ENCODE data around the gene INPP5J. TPM values are rescaled to one million over a fixed set of nuclear protein-coding genes. Genes with fewer than 3 reads are reported as not detected.

Gene INPP5J
- total RNA-seq, 1 experiment from 2014 or later, result 4.6 TPM

- peaks cover 6% of the 10 kb centered on the region for H3K36me3 ChIP-seq (ENCODE audit: insufficient read depth, low read length, poor library complexity, severe bottlenecking)
- intact Hi-C loops (cut with micrococcal nuclease; ENCODE audit: unreplicated experiment), result no loop called here
- ChIA-PET CTCF (no interaction called here), POLR2A (ENCODE audit: low non-redundant PET) (no interaction called here)
- no peak overlapping the region for H3K4me3 ChIP-seq (ENCODE audit: low read depth, low read length, poor library complexity, severe bottlenecking)
- no peak for DNase-seq (ENCODE audit: low spot score)
- H3K9me3 ChIP-seq (ENCODE audit: low read depth, low read length, poor library complexity, severe bottlenecking), result no peaks in the 10 kb centered on the region
- H3K4me1 ChIP-seq (ENCODE audit: insufficient read depth, low read length, poor library complexity, severe bottlenecking), result no peaks in the 10 kb centered on the region
- no peak overlapping the region for H3K27ac ChIP-seq (ENCODE audit: low read depth, low read length, poor library complexity, severe bottlenecking)
- TF ChIP-seq EZH2 (IDR thresholded peaks at IDR 0.05; ENCODE audit: borderline replicate concordance, low read depth, low read length, poor library complexity, severe bottlenecking), result no peak
- TF ChIP-seq, protein P1, sequence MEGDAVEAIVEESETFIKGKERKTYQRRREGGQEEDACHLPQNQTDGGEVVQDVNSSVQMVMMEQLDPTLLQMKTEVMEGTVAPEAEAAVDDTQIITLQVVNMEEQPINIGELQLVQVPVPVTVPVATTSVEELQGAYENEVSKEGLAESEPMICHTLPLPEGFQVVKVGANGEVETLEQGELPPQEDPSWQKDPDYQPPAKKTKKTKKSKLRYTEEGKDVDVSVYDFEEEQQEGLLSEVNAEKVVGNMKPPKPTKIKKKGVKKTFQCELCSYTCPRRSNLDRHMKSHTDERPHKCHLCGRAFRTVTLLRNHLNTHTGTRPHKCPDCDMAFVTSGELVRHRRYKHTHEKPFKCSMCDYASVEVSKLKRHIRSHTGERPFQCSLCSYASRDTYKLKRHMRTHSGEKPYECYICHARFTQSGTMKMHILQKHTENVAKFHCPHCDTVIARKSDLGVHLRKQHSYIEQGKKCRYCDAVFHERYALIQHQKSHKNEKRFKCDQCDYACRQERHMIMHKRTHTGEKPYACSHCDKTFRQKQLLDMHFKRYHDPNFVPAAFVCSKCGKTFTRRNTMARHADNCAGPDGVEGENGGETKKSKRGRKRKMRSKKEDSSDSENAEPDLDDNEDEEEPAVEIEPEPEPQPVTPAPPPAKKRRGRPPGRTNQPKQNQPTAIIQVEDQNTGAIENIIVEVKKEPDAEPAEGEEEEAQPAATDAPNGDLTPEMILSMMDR (conservative IDR thresholded peaks at IDR 0.05; ENCODE audit: low read depth, low read length), result no peak
- H3K27me3 ChIP-seq (replicated peaks; ENCODE audit: insufficient read depth, low read depth, low read length, poor library complexity), result no peaks in the 10 kb centered on the region
- no TSS peak for BruUV-seq (replicated peaks)
Measured at GRCh38 chr22:31093086-31093850, 29.5 kb upstream of the INPP5J start.

DNA sequence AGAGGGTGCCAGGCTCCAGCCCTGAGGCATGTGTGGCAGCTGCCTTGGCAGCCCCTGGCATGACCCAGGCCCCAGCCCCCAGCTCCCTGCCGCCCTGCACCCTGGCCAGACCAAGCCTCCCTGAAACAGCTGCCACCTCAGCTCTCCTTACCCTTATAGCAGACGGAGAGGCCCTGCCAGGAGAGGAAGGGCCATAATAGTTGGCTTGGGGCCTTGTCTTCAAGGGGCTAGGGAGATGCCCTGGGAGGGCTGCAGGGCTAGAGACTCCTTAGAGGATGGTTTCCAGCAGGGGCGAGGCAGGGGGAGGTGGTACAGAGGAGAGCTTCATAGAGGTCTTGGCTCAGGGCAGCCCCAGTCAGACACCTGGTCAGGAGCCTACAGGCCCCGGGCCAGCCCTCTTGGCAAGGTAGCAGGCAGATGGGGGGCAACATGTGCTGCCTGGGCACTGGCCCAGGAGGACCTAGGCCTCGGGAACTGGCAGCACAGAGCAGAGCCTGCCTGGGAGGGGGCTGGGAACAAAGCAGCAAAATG lies 28.7 kb upstream of the INPP5J start:
- TF ChIP-seq EZH2 (IDR thresholded peaks at IDR 0.05; ENCODE audit: borderline replicate concordance, low read depth, low read length, poor library complexity, severe bottlenecking), result no peak
- TF ChIP-seq, protein P1 (conservative IDR thresholded peaks at IDR 0.05; ENCODE audit: low read depth, low read length), result no peak
- POLR2A ChIA-PET (ENCODE audit: low non-redundant PET), result no interaction called here
- BruUV-seq (replicated peaks), result no TSS peak
- Histone ChIP-seq H3K36me3 (ENCODE audit: insufficient read depth, low read length, poor library complexity, severe bottlenecking) (peaks cover 3% of the 10 kb centered on the region), H3K27ac (ENCODE audit: low read depth, low read length, poor library complexity, severe bottlenecking) (no peak overlapping the region), H3K27me3 (replicated peaks; ENCODE audit: insufficient read depth, low read depth, low read length, poor library complexity) (no peaks in the 10 kb centered on the region), H3K4me3 (ENCODE audit: low read depth, low read length, poor library complexity, severe bottlenecking) (no peak overlapping the region), H3K4me1 (ENCODE audit: insufficient read depth, low read length, poor library complexity, severe bottlenecking) (no peaks in the 10 kb centered on the region), H3K9me3 (ENCODE audit: low read depth, low read length, poor library complexity, severe bottlenecking) (no peaks in the 10 kb centered on the region)
- intact Hi-C loops (cut with micrococcal nuclease; ENCODE audit: unreplicated experiment), result no loop called here
- CTCF ChIA-PET, result no interaction called here
- no peak for DNase-seq (ENCODE audit: low spot score)

- Histone ChIP-seq H3K36me3 (ENCODE audit: insufficient read depth, low read length, poor library complexity, severe bottlenecking) (peaks cover 3% of the 10 kb centered on the region), H3K4me1 (ENCODE audit: insufficient read depth, low read length, poor library complexity, severe bottlenecking) (no peaks in the 10 kb centered on the region), H3K9me3 (ENCODE audit: low read depth, low read length, poor library complexity, severe bottlenecking) (no peaks in the 10 kb centered on the region), H3K27me3 (replicated peaks; ENCODE audit: insufficient read depth, low read depth, low read length, poor library complexity) (no peaks in the 10 kb centered on the region), H3K27ac (ENCODE audit: low read depth, low read length, poor library complexity, severe bottlenecking) (no peak overlapping the region), H3K4me3 (ENCODE audit: low read depth, low read length, poor library complexity, severe bottlenecking) (no peak overlapping the region)
- TF ChIP-seq, protein P1 (conservative IDR thresholded peaks at IDR 0.05; ENCODE audit: low read depth, low read length), result no peak
- no peak for TF ChIP-seq EZH2 (IDR thresholded peaks at IDR 0.05; ENCODE audit: borderline replicate concordance, low read depth, low read length, poor library complexity, severe bottlenecking)
- intact Hi-C loops (cut with micrococcal nuclease; ENCODE audit: unreplicated experiment), result no loop called here
- no TSS peak for BruUV-seq (replicated peaks)
- DNase-seq (ENCODE audit: low spot score), result no peak
- POLR2A ChIA-PET (ENCODE audit: low non-redundant PET), result no interaction called here
- CTCF ChIA-PET, result no interaction called here
Measured at GRCh38 chr22:31094741-31095140, 28.0 kb upstream of the INPP5J start.

Data from A673 (cell line).